NCI-H2196 treated with DMSO at 0.1 percent for 48 hours (cell line): ENCODE data around the gene STEAP4.

Source experiments
- DNase-seq: peaks from one replicate; lab custom pipeline; 2025; ENCODE audit not compliant: unreplicated experiment; lab: John Stamatoyannopoulos, UW

STEAP4 gene

GRCh38 chr7:88314061-88314491, 7.4 kb upstream of the STEAP4 start:
- no peak for DNase-seq

GRCh38 chr7:88312061-88312663, 5.5 kb upstream of the STEAP4 start:
- DNase-seq, result no peak

GRCh38 chr7:88311675-88312036, 5.0 kb upstream of the STEAP4 start:
- DNase-seq, result no peak

- DNase-seq, result no peak
These were observed 4.4 kb upstream of the STEAP4 start for GRCh38 chr7:88310956-88311674.

GRCh38 chr7:88309819-88310218, 3.1 kb upstream of the STEAP4 start:
- no peak for DNase-seq

GRCh38 chr7:88307823-88308222, 1.1 kb upstream of the STEAP4 start:
- no peak for DNase-seq

GRCh38 chr7:88307412-88307811, 718 bp upstream of the STEAP4 start:
- DNase-seq, result no peak

GRCh38 chr7:88305044-88305443, 1.6 kb downstream of the STEAP4 start:
- DNase-seq, result no peak

GRCh38 chr7:88302486-88302885, 4.2 kb downstream of the STEAP4 start:
- no peak for DNase-seq

- no peak for DNase-seq
These were observed 4.8 kb downstream of the STEAP4 start for GRCh38 chr7:88301924-88302323.

- no peak for DNase-seq
These were observed 6.2 kb downstream of the STEAP4 start for GRCh38 chr7:88300401-88300945.

- DNase-seq, result no peak
These were observed 7.6 kb downstream of the STEAP4 start for GRCh38 chr7:88299126-88299525.

GRCh38 chr7:88293866-88294265, 12.8 kb downstream of the STEAP4 start:
- no peak for DNase-seq

GRCh38 chr7:88291398-88292173, 15.1 kb downstream of the STEAP4 start:
- no peak for DNase-seq

GRCh38 chr7:88290491-88290890, 16.2 kb downstream of the STEAP4 start:
- DNase-seq, result no peak

GRCh38 chr7:88289564-88290025, 17.1 kb downstream of the STEAP4 start:
- DNase-seq, result no peak

- no peak for DNase-seq
These were observed 24.9 kb downstream of the STEAP4 start for GRCh38 chr7:88281749-88282148.

- DNase-seq, result no peak
These were observed 25.9 kb downstream of the STEAP4 start for GRCh38 chr7:88280801-88281200.

GRCh38 chr7:88279323-88279722, 27.4 kb downstream of the STEAP4 start:
- no peak for DNase-seq

GRCh38 chr7:88278881-88279280, 27.8 kb downstream of the STEAP4 start:
- DNase-seq, result no peak

- DNase-seq, result no peak
These were observed 30.0 kb downstream of the STEAP4 start for GRCh38 chr7:88276605-88277153.
